HCT116 (cell line): Measurements from ENCODE around the gene PRSS16. TPM values are rescaled to one million over a fixed set of nuclear protein-coding genes. Genes with fewer than 3 reads are reported as not detected.
"Not testable (repeated sequence)": the region's sequence is repeated elsewhere in the genome, so short reads cannot be mapped to it uniquely, and the experiment has no call there.

Experiments used
- ATAC-seq: fragments of 200-7000 bp; cut with Tn5 transposase; 2 replicates; pipeline ENCODE4 v1.9.1; 2020; ENCODE audit warnings: mild to moderate bottlenecking, moderate library complexity
- BruUV-seq: library from RNA; stranded (reverse); fragments of 400-500 nt; replicated peaks from 2 replicates; lab custom pipeline; 2021; lab: Mats Ljungman, UMichigan
- CTCF ChIA-PET: fragments of 300-600 bp; sonication (Branson Sonifier 250); formaldehyde crosslinking; loops from one replicate; lab custom pipeline; 2021; ENCODE audit warnings: antibody characterized with exemption; lab: Charles Lee
- POLR2A ChIA-PET: fragments of 300-600, 350-600 bp; sonication (Branson Sonifier 250); formaldehyde crosslinking; loops from one replicate; lab custom pipeline; 2021; ENCODE audit warnings: antibody characterized with exemption; lab: Charles Lee
- RAD21 ChIA-PET, 2 experiments: fragments of 300-600 bp; sonication (Branson Sonifier 250); formaldehyde crosslinking; loops; one replicate each; lab custom pipeline; 2023; ENCODE audit warnings: low total read pairs in 2 of 2; ENCODE audit not compliant: uncharacterized antibody in 2 of 2, unreplicated experiment in 2 of 2, low non-redundant PET in 1 of 2; lab: Charles Lee
- DNase-seq: peaks from one replicate; pipeline ENCODE4 v3.0.0-alpha.2; 2010; ENCODE audit warnings: low read depth, low spot score
- H2AFZ ChIP-seq: fragments of 200-600 bp; shearing (Covaris generic), sonication (generic); 2 replicates; pipeline ENCODE4 v1.6.1; 2017; ENCODE audit warnings: low read depth, mixed run types, mixed read lengths, antibody characterized with exemption, low read length; ENCODE audit not compliant: poor library complexity, severe bottlenecking
- H3K27ac ChIP-seq: 2 replicates; pipeline ENCODE4 v1.5.1; 2012; ENCODE audit warnings: low read depth, low read length
- H3K27me3 ChIP-seq: fragments of 200-600 bp; sonication (generic); 2 replicates; pipeline ENCODE4 v1.6.1; 2016; ENCODE audit warnings: mixed run types, low read length, mixed read lengths; ENCODE audit not compliant: insufficient read depth
- H3K36me3 ChIP-seq, 2 experiments: fragments of 200-500 bp in 1 of 2; fragments of 200-600 bp in 1 of 2; sonication (Bioruptor generic) in 1 of 2; sonication (generic) in 1 of 2; 2 replicates each; pipeline versions ENCODE4 v1.5.1 to v1.6.1; 2014 to 2016; ENCODE audit warnings: low read length in 2 of 2, inconsistent platforms in 1 of 2, mixed read lengths in 1 of 2, mixed run types in 1 of 2; ENCODE audit not compliant: insufficient read depth in 2 of 2, control insufficient read depth in 1 of 2
- H3K4me1 ChIP-seq, 2 experiments: fragments of 200-600 bp in 1 of 2; sonication (generic) in 1 of 2; 2 replicates each; pipeline versions ENCODE4 v1.5.1 to v1.6.1; 2012 to 2017; ENCODE audit warnings: low read length in 2 of 2, inconsistent platforms in 1 of 2, mild to moderate bottlenecking in 1 of 2, mixed read lengths in 1 of 2, mixed run types in 1 of 2, moderate library complexity in 1 of 2; ENCODE audit not compliant: insufficient read depth in 2 of 2, control insufficient read depth in 1 of 2
- H3K4me2 ChIP-seq: fragments of 200-600 bp; sonication (generic); 2 replicates; pipeline ENCODE4 v1.6.1; 2017; ENCODE audit warnings: mixed run types, low read length, mixed read lengths
- H3K4me3 ChIP-seq, 2 experiments: fragments of 200-600 bp in 1 of 2; sonication (generic) in 1 of 2; replicated peaks in 1 of 2; 2 replicates each; pipeline ENCODE4 v1.5.1; 2011 to 2016; ENCODE audit warnings: low read length in 2 of 2, control low read depth in 1 of 2, low read depth in 1 of 2, mild to moderate bottlenecking in 1 of 2, mixed read lengths in 1 of 2, mixed run types in 1 of 2
- H3K79me2 ChIP-seq: fragments of 200-600 bp; sonication (generic); 2 replicates; pipeline ENCODE4 v1.6.1; 2017; ENCODE audit warnings: mild to moderate bottlenecking, mixed run types, low read length, moderate library complexity, mixed read lengths; ENCODE audit not compliant: insufficient read depth
- H3K9ac ChIP-seq: fragments of 200-600 bp; sonication (generic); 2 replicates; pipeline ENCODE4 v1.6.1; 2016; ENCODE audit warnings: low read length, mixed read lengths
- H3K9me2 ChIP-seq: fragments of 200-600 bp; sonication (generic), shearing (Covaris generic); 2 replicates; pipeline ENCODE4 v1.6.1; 2017; ENCODE audit warnings: mixed run types, mild to moderate bottlenecking, moderate library complexity; ENCODE audit not compliant: insufficient read depth
- H3K9me3 ChIP-seq, 2 experiments: fragments of 200-500 bp in 1 of 2; fragments of 200-600 bp in 1 of 2; sonication (Bioruptor generic) in 1 of 2; sonication (generic) in 1 of 2; 2 replicates each; pipeline ENCODE4 v1.6.1; 2014 to 2017; ENCODE audit warnings: low read length in 2 of 2, mixed read lengths in 2 of 2, inconsistent platforms in 1 of 2, low read depth in 1 of 2, mild to moderate bottlenecking in 1 of 2, mixed run types in 1 of 2, moderate library complexity in 1 of 2; ENCODE audit not compliant: control insufficient read depth in 1 of 2, insufficient read depth in 1 of 2
- H4K20me1 ChIP-seq: fragments of 200-600 bp; sonication (generic), shearing (Covaris generic); 2 replicates; pipeline ENCODE4 v1.6.1; 2017; ENCODE audit warnings: mixed run types, mild to moderate bottlenecking, moderate library complexity; ENCODE audit not compliant: insufficient read depth
- CBX3 ChIP-seq: IDR thresholded peaks from 2 replicates; pipeline ENCODE4 v1.6.1; 2012; ENCODE audit warnings: low read depth
- CEBPB ChIP-seq: IDR thresholded peaks from 2 replicates; pipeline ENCODE4 v1.6.1; 2012; ENCODE audit warnings: low read depth
- CTCF ChIP-seq, 3 experiments: fragments of 200-600 bp in 1 of 3; sonication (generic) in 1 of 3; IDR thresholded peaks in 2 of 3; conservative IDR thresholded peaks in 1 of 3; 2 replicates each; pipeline ENCODE4 v1.5.1; 2012 to 2017; ENCODE audit warnings: low read depth in 2 of 3, low read length in 2 of 3, antibody characterized with exemption in 1 of 3, borderline replicate concordance in 1 of 3, control low read depth in 1 of 3, mild to moderate bottlenecking in 1 of 3, mixed read lengths in 1 of 3, mixed run types in 1 of 3, moderate library complexity in 1 of 3; ENCODE audit not compliant: insufficient read depth in 1 of 3
- EGR1 ChIP-seq: IDR thresholded peaks from 2 replicates; pipeline ENCODE4 v1.6.1; 2012; ENCODE audit warnings: low read depth
- EZH2 ChIP-seq: fragments of 200-600 bp; sonication (generic); IDR thresholded peaks from 2 replicates; pipeline ENCODE4 v1.6.1; 2017; ENCODE audit warnings: antibody characterized with exemption, mixed run types
- FOSL1 ChIP-seq: IDR thresholded peaks from 2 replicates; pipeline ENCODE4 v1.6.1; 2012; ENCODE audit warnings: low read depth
- RAD21 ChIP-seq: IDR thresholded peaks from 2 replicates; pipeline ENCODE4 v1.6.1; 2012; ENCODE audit warnings: low read depth, mild to moderate bottlenecking
- SIN3A ChIP-seq: IDR thresholded peaks from 2 replicates; pipeline ENCODE4 v1.6.1; 2012; ENCODE audit warnings: low read depth
- SP1 ChIP-seq: IDR thresholded peaks from 2 replicates; pipeline ENCODE4 v1.6.1; 2012; ENCODE audit warnings: low read depth
- SRF ChIP-seq: IDR thresholded peaks from 2 replicates; pipeline ENCODE4 v1.6.1; 2012; ENCODE audit warnings: low read depth
- YY1 ChIP-seq: IDR thresholded peaks from 2 replicates; pipeline ENCODE4 v1.6.1; 2011; ENCODE audit warnings: low read length, low read depth, moderate library complexity, mild to moderate bottlenecking; ENCODE audit not compliant: insufficient replicate concordance; ENCODE audit errors: extremely low read depth
- intact Hi-C: fragments of 100-400 bp; cut with micrococcal nuclease; formaldehyde crosslinking; loops from 2 replicates; pipeline ENCODE4 v1.10.0; 2022
- total RNA-seq: library from RNA; stranded (reverse); gene quantifications from one replicate; pipeline ENCODE4 v1.2.1, GENCODE V29; 2021; ENCODE audit not compliant: unreplicated experiment
- TF ChIP-seq, protein P1 (sequence below): IDR thresholded peaks from 2 replicates; pipeline ENCODE4 v1.6.1; 2011; ENCODE audit warnings: mild to moderate bottlenecking, low read length, moderate library complexity; ENCODE audit not compliant: insufficient replicate concordance; ENCODE audit errors: extremely low read depth

PRSS16 gene
- total RNA-seq, 1 experiment from 2014 or later, result 14.5 TPM

DNA sequence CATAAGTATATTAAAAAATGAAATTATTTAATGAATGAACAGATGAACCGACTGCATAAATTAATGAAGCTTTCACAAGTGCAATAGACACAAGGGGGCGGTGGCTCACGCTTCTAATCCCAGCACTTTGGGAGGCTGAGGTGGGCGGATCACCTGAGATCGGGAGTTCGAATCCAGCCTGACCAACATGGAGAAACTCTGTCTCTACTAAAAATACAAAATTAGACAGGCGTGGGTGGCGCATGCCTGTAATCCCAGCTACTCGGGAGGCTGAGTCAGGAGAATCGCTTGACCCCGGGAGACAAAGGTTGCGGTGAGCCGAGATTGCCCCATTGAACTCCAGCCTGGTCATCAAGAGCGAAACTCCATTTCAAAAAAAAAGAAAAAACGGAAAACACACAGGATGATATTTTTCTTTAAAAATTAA lies 34.4 kb upstream of the PRSS16 start:
- ATAC-seq, result peak; percentile 77
- H3K36me3 ChIP-seq, H3K9me3 ChIP-seq, POLR2A ChIA-PET, H3K4me1 ChIP-seq, BruUV-seq, CTCF ChIA-PET, H4K20me1 ChIP-seq, H3K9me2 ChIP-seq, H3K27me3 ChIP-seq, H3K9ac ChIP-seq, H3K4me2 ChIP-seq, H3K79me2 ChIP-seq, H3K27ac ChIP-seq, H3K4me3 ChIP-seq, DNase-seq, intact Hi-C loops, H2AFZ ChIP-seq: not testable (repeated sequence)
- TF ChIP-seq CTCF (IDR thresholded peaks at IDR 0.05 in 2 of 3, conservative IDR thresholded peaks at IDR 0.05 in 1 of 3; ENCODE audit: borderline replicate concordance in 1 of 3, insufficient read depth in 1 of 3, low read depth in 2 of 3, low read length in 2 of 3) (peak; percentile 21 to 44 (median 33); a peak in 3 of 6 replicates), CBX3 (peak; percentile 42; the same call in 1 of the 2 replicates), CEBPB (peak; percentile 15; the same call in 1 of the 2 replicates), EGR1 (peak; percentile 91), RAD21 (peak; percentile 73)
- RAD21 ChIA-PET, result interaction anchor here (0.6 to 0.7 kb wide), 2 partner anchors 84 to 199 kb away, joined by 6 to 7 read pairs; no protein-coding TSS in a partner anchor

- BruUV-seq, result no TSS peak
- peaks cover 0 to 3% of the 10 kb centered on the region in 2 experiments; a peak in 1 of 4 replicates for H3K4me1 ChIP-seq
- ChIA-PET RAD21 (interaction anchor here (0.6 to 0.7 kb wide), 2 partner anchors 84 to 199 kb away, joined by 6 to 7 read pairs; no protein-coding TSS in a partner anchor), POLR2A (no interaction called here), CTCF (no interaction called here)
- no peak overlapping the region for H3K9ac ChIP-seq
- ATAC-seq (0 out of 2 replicates have a peak, but pooled peaks have one; percentile 17), DNase-seq (no peak)
- no peaks in the 10 kb centered on the region for H4K20me1 ChIP-seq
- no peaks in the 10 kb centered on the region for H3K36me3 ChIP-seq
- H3K4me2 ChIP-seq, result no peak overlapping the region
- H2AFZ ChIP-seq, result no peak overlapping the region
- intact Hi-C loops, result no loop called here
- H3K79me2 ChIP-seq, result no peaks in the 10 kb centered on the region
- no peaks in the 10 kb centered on the region for H3K27me3 ChIP-seq
- no peak overlapping the region for H3K4me3 ChIP-seq
- H3K9me2 ChIP-seq, result no peaks in the 10 kb centered on the region
- H3K27ac ChIP-seq, result no peak overlapping the region
- H3K9me3 ChIP-seq, result no peaks in the 10 kb centered on the region
- TF ChIP-seq, protein P1, sequence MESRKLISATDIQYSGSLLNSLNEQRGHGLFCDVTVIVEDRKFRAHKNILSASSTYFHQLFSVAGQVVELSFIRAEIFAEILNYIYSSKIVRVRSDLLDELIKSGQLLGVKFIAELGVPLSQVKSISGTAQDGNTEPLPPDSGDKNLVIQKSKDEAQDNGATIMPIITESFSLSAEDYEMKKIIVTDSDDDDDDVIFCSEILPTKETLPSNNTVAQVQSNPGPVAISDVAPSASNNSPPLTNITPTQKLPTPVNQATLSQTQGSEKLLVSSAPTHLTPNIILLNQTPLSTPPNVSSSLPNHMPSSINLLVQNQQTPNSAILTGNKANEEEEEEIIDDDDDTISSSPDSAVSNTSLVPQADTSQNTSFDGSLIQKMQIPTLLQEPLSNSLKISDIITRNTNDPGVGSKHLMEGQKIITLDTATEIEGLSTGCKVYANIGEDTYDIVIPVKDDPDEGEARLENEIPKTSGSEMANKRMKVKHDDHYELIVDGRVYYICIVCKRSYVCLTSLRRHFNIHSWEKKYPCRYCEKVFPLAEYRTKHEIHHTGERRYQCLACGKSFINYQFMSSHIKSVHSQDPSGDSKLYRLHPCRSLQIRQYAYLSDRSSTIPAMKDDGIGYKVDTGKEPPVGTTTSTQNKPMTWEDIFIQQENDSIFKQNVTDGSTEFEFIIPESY, result no peak
- TF ChIP-seq CTCF (IDR thresholded peaks at IDR 0.05 in 2 of 3, conservative IDR thresholded peaks at IDR 0.05 in 1 of 3; ENCODE audit: borderline replicate concordance in 1 of 3, insufficient read depth in 1 of 3, low read depth in 2 of 3, low read length in 2 of 3), result no peak
- no peak for TF ChIP-seq EGR1
- no peak for TF ChIP-seq SRF
- no peak for TF ChIP-seq SP1
- no peak for TF ChIP-seq EZH2
- TF ChIP-seq YY1, result no peak
- no peak for TF ChIP-seq SIN3A
- no peak for TF ChIP-seq FOSL1
- TF ChIP-seq RAD21, result no peak
These were observed 33.9 kb upstream of the PRSS16 start for GRCh38 chr6:27213544-27214125.
